Lower leg skin (tissue), 3 donors: Measurements from ENCODE around the gene INPP4A.

Experiments used
- POLR2A ChIP-seq, 2 donors: fragments of 450-650 bp; IDR thresholded peaks; one replicate each; pipeline ENCODE4 v1.6.1; 2016 to 2017; ENCODE audit warnings: antibody characterized with exemption in 2 of 2, mild to moderate bottlenecking in 1 of 2, moderate library complexity in 1 of 2
- TF ChIP-seq, protein P1 (sequence below), 3 donors: fragments of 450-650 bp; IDR thresholded peaks; one replicate each; pipeline ENCODE4 v1.5.1; 2016; ENCODE audit warnings: antibody characterized with exemption in 3 of 3, mild to moderate bottlenecking in 3 of 3, moderate library complexity in 2 of 3

DNA sequence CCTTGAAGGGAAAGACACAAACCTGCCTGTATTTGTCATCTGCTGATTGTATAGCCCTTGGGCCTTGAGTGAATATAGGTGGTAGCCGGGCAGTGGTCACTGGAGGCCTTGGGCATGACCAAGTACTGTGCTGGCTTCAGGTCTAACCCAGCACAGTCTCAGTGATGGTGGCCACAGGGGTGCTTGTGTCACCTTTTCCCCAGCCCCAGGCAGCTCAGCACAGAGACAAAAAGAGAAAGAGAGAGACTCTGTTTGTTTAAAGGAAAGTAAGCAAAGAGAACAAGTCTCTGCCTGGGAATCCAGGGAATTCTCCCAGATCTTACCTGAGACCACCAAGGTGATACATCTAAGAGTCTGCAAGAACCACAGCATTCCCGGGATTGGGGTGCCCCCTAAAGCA is 39.4 kb upstream of the INPP4A start:
- TF ChIP-seq, protein P1, sequence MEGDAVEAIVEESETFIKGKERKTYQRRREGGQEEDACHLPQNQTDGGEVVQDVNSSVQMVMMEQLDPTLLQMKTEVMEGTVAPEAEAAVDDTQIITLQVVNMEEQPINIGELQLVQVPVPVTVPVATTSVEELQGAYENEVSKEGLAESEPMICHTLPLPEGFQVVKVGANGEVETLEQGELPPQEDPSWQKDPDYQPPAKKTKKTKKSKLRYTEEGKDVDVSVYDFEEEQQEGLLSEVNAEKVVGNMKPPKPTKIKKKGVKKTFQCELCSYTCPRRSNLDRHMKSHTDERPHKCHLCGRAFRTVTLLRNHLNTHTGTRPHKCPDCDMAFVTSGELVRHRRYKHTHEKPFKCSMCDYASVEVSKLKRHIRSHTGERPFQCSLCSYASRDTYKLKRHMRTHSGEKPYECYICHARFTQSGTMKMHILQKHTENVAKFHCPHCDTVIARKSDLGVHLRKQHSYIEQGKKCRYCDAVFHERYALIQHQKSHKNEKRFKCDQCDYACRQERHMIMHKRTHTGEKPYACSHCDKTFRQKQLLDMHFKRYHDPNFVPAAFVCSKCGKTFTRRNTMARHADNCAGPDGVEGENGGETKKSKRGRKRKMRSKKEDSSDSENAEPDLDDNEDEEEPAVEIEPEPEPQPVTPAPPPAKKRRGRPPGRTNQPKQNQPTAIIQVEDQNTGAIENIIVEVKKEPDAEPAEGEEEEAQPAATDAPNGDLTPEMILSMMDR (IDR thresholded peaks at IDR 0.05), result no peak
- no peak for TF ChIP-seq POLR2A (IDR thresholded peaks at IDR 0.05)
